Gastrocnemius medialis (tissue), 4 donors: ENCODE data around the gene PSKH1.

Experiments
- CTCF ChIP-seq, 5 experiments: fragments of 450-650 bp in 3 of 5; fragments of 200-600 bp in 2 of 5; sonication (generic) in 2 of 5; IDR thresholded peaks in 4 of 5; conservative IDR thresholded peaks in 1 of 5; 1 replicate in 4 of 5; 2 replicates in 1 of 5; pipeline ENCODE4 v1.5.1; 2016 to 2019; ENCODE audit warnings: antibody characterized with exemption in 5 of 5, mild to moderate bottlenecking in 3 of 5, moderate library complexity in 3 of 5
- POLR2A ChIP-seq, 2 donors: fragments of 450-650 bp; IDR thresholded peaks; one replicate each; pipeline ENCODE4 v1.6.1; 2017; ENCODE audit warnings: antibody characterized with exemption in 2 of 2, mild to moderate bottlenecking in 2 of 2, moderate library complexity in 2 of 2

- peak in 1 of 5 experiments; percentile 22 for TF ChIP-seq CTCF (IDR thresholded peaks at IDR 0.05 in 4 of 5, conservative IDR thresholded peaks at IDR 0.05 in 1 of 5)
- peak; percentile 27 to 48 for TF ChIP-seq POLR2A (IDR thresholded peaks at IDR 0.05)
Measured at GRCh38 chr16:67882374-67883145, 10.5 kb upstream of the PSKH1 start.
